ENCODE measurements around the gene PIK3CG. TPM values are rescaled to one million over a fixed set of nuclear protein-coding genes. Genes with fewer than 3 reads are reported as not detected.
"Not testable (repeated sequence)": the region's sequence is repeated elsewhere in the genome, so short reads cannot be mapped to it uniquely, and the experiment has no call there.

The PIK3CG gene
- total and polyA plus RNA-seq, 7 donors: 0.92 to 6.4 (median 4.2) TPM

DNA sequence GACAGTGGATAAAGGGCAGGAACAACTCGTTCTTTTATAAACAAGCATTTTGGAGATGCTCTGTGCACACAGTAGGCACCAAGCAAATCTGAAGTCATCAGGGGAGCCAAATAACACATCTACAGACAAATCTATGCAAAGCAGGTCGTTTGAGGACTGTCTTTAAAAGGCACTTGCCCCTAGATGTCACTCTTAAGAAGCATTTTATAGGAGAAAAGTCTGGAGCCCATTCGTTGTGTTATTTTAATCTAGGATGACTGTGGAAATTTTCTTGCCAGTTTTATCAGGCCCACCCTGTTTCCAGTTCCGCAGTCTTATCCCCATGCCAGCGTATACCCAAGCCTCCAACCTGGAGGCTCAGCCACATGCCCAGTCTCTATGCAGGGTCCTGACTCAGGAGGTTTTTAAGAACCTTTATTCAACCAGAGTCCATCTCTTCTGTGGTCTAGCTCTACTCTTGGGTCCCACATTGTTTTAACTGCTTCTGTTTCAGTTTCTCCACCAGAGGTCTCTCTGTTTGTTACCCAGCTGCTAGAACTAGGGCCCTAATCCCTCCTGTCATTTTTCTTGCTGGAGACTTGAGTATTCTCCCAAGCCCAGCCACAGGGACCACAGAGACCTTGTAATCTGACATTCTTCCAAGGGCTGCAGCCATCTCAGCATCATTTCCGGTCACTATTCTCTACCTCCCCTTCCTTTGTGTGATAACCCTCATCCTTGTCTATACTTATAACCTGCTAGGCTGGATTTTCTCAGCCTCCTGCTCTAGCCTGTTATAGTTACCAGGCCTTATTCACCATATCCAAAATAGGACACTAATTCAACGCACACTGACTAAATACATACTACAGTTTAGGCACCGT is 26.7 kb downstream of the PIK3CG start:
- TF ChIP-seq POLR2AphosphoS5 (IDR thresholded peaks at IDR 0.05) (no peak), POLR2A (IDR thresholded peaks at IDR 0.05) (no peak)
- TF ChIP-seq, protein P1, sequence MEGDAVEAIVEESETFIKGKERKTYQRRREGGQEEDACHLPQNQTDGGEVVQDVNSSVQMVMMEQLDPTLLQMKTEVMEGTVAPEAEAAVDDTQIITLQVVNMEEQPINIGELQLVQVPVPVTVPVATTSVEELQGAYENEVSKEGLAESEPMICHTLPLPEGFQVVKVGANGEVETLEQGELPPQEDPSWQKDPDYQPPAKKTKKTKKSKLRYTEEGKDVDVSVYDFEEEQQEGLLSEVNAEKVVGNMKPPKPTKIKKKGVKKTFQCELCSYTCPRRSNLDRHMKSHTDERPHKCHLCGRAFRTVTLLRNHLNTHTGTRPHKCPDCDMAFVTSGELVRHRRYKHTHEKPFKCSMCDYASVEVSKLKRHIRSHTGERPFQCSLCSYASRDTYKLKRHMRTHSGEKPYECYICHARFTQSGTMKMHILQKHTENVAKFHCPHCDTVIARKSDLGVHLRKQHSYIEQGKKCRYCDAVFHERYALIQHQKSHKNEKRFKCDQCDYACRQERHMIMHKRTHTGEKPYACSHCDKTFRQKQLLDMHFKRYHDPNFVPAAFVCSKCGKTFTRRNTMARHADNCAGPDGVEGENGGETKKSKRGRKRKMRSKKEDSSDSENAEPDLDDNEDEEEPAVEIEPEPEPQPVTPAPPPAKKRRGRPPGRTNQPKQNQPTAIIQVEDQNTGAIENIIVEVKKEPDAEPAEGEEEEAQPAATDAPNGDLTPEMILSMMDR (IDR thresholded peaks at IDR 0.05): no peak
- intact Hi-C loops (cut with DNase I): no loop called here
- 80 to 81% methylated on average over 8 of the region's 8 CpGs for WGBS, 2 donors

DNA sequence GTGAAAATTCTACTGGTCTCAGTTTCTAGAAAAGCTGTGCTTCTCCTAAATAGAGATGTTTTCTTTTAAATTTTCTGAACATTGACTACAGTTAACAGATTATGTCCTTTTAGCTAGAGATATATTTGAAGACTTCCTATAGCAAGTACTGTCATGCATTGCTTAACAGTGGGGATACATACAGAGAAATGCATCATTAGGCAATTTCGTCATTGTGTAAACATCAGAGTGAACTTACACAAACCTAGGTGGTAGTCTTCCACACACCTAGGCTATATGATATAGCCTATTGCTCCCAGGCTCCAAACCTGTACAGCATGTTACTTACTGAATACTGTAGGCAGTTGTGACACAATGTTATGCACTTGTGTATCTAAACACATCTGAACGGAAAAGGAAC is 28.5 kb downstream of the PIK3CG start:
- WGBS, 2 donors: 76 to 89% methylated on average over 2 of the region's 2 CpGs

More for the DNA sequence above, 26.7 kb downstream of the PIK3CG start:
- DNase-seq: no peak
- H3K36me3 ChIP-seq: no peaks in the 10 kb centered on the region
- peaks cover 0 to 9% (median 0%) of the 10 kb centered on the region in 4 donors for H3K4me1 ChIP-seq
- no peak overlapping the region for H3K4me3 ChIP-seq
- no peaks in the 10 kb centered on the region for H3K9me3 ChIP-seq
- H3K27me3 ChIP-seq: no peaks in the 10 kb centered on the region
- H3K27ac ChIP-seq: no peak overlapping the region

DNA sequence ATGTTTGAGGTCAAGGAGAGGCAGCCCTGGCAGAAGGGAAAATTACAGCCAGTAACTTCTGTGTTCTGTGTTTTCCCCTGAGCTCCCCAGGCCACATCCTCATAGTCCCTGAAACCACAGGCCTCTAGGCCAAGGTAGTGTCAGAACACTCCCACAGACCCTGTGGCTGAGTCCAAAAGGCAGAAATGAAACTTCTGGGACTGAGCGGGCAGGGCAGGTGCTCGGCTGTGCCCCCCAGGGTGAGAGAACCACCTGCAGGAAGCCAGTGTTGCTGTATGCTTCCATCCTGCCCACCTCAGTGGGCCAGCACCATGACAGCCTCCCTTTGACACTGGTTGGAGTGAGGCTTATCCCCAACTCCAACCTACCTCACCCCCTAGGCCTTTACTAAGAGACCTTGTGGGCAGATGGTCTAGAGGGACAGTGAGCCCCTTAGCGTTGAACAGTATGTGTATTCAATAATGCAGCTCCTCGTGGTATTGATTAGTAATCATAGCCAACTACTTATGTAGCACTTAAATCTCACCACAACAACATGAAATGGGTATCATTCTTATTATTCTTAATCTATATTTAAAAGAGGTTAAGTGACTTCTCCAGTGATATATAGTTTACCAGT is 30.3 kb downstream of the PIK3CG start:
- TF ChIP-seq, protein P1 (IDR thresholded peaks at IDR 0.05): no peak
- TF ChIP-seq EP300 (IDR thresholded peaks at IDR 0.05) (no peak), POLR2AphosphoS5 (IDR thresholded peaks at IDR 0.05) (no peak), POLR2A (IDR thresholded peaks at IDR 0.05) (no peak)
- Histone ChIP-seq H3K4me3 (no peak overlapping the region), H3K36me3 (no peaks in the 10 kb centered on the region), H3K4me1 (peaks cover 0 to 9% (median 0%) of the 10 kb centered on the region in 4 donors), H3K9me3 (peaks cover 0 to 7% (median 0%) of the 10 kb centered on the region in 4 donors), H3K27ac (no peak overlapping the region), H3K27me3 (no peaks in the 10 kb centered on the region)
- intact Hi-C loops (cut with DNase I): no loop called here
- DNase-seq: no peak
- 66 to 90% methylated on average over 4 of the region's 4 CpGs for WGBS, 2 donors

More for the DNA sequence above, 28.5 kb downstream of the PIK3CG start:
- Histone ChIP-seq H3K27ac (no peak overlapping the region), H3K4me1 (peaks cover 0 to 9% (median 0%) of the 10 kb centered on the region in 4 donors), H3K36me3 (no peaks in the 10 kb centered on the region), H3K4me3 (no peak overlapping the region), H3K27me3 (no peaks in the 10 kb centered on the region), H3K9me3 (peaks cover 0 to 2% (median 0%) of the 10 kb centered on the region in 4 donors)
- no peak for DNase-seq
- intact Hi-C loops (cut with DNase I): no loop called here
- no peak for TF ChIP-seq EP300 (IDR thresholded peaks at IDR 0.05)
- TF ChIP-seq, protein P1 (IDR thresholded peaks at IDR 0.05): no peak
- no peak for TF ChIP-seq POLR2AphosphoS5 (IDR thresholded peaks at IDR 0.05)
- no peak for TF ChIP-seq POLR2A (IDR thresholded peaks at IDR 0.05)

DNA sequence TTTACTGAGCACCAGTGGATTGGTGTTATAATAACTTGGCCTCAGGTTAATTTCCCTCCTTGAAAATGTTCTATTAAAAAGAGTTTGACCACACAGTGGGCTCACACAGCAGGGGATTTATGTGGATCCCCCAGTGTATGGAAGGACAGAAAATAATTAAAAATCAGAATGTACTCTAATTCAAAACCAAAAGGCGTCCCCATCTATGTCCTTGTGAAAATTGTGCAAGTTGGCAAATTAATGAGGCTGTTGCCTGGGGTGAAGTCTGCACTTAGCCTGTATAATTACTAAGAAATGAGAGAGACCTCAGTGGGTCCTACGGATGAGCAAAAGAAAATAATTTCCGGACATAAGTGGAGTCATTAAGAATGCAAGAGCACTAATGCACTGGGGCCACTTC is 31.1 kb downstream of the PIK3CG start:
- WGBS, 2 donors: 91 to 94% methylated on average over 3 of the region's 3 CpGs
- H3K27ac ChIP-seq: no peak overlapping the region
- peaks cover 0 to 7% (median 0%) of the 10 kb centered on the region in 4 donors for H3K9me3 ChIP-seq
- H3K36me3 ChIP-seq: no peaks in the 10 kb centered on the region
- no peak overlapping the region for H3K4me3 ChIP-seq
- intact Hi-C loops (cut with DNase I): no loop called here
- no peaks in the 10 kb centered on the region for H3K27me3 ChIP-seq
- TF ChIP-seq EP300 (IDR thresholded peaks at IDR 0.05) (no peak), POLR2AphosphoS5 (IDR thresholded peaks at IDR 0.05) (no peak), POLR2A (IDR thresholded peaks at IDR 0.05) (no peak)
- TF ChIP-seq, protein P1 (IDR thresholded peaks at IDR 0.05): no peak
- no peak for DNase-seq
- H3K4me1 ChIP-seq: peaks cover 0 to 9% (median 0%) of the 10 kb centered on the region in 4 donors

DNA sequence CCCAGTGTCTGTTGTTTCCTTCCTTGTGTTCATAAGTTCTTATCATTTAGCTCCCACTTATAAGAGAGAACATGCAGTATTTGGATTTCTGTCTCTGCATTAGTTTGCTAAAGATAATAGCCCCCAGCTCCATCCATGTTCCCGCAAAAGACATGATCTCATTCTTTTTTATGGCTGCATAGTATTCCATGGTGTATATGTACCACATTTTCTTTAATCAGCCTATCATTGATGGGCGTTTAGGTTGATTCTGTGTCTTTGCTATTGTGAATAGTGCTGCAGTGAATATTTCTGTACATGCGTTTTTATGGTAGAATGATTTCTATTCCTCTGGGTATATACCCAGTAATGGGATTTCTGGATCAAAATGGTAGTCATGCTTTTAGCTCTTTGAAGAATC is 32.5 kb downstream of the PIK3CG start:
- H3K27me3 ChIP-seq; H3K36me3 ChIP-seq; H3K4me1 ChIP-seq; intact Hi-C loops (cut with DNase I); H3K27ac ChIP-seq; H3K9me3 ChIP-seq; H3K4me3 ChIP-seq; DNase-seq: not testable (repeated sequence)
- WGBS, 2 donors: 90 to 95% methylated on average over 3 of the region's 3 CpGs

DNA sequence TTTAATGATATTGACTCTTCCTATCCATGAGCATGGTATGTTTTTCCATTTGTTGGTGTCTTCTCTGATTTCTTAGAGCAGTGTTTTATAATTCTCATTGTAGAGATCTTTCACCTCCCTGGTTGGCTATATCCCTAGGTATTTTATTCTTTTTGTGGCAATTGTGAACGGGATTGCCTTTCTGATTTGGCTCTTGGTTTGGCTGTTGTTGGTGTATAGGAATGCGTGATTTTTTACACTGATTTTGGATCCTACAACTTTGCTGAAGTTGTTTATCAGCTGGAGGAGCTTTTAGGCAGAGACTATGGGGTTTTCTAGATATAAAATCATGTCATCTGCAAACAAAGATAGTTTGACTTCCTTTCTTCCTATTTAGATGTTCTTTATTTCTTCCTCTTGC is 33.9 kb downstream of the PIK3CG start:
- H3K36me3 ChIP-seq; H3K9me3 ChIP-seq; H3K27ac ChIP-seq; H3K4me3 ChIP-seq; H3K27me3 ChIP-seq; H3K4me1 ChIP-seq; DNase-seq; intact Hi-C loops (cut with DNase I): not testable (repeated sequence)
- 92 to 98% methylated on average over 2 of the region's 2 CpGs for WGBS, 2 donors
